GM12878 (cell line): ENCODE data around the gene UCN2. TPM values are rescaled to one million over a fixed set of nuclear protein-coding genes. Genes with fewer than 3 reads are reported as not detected.

Experiments used
- ATAC-seq: fragments of 200-7000 bp; cut with Tn5 transposase; 3 replicates; pipeline ENCODE4 v1.9.1; 2020; ENCODE audit warnings: mild to moderate bottlenecking, moderate library complexity
- BruUV-seq: library from RNA; stranded (reverse); fragments of 400-500 nt; replicated peaks from 2 replicates; lab custom pipeline; 2021; lab: Mats Ljungman, UMichigan
- CTCF ChIA-PET: fragments of 300-600 bp; sonication (Branson Sonifier 250); formaldehyde crosslinking; extraction: SDS; loops from one replicate; lab custom pipeline; 2021; ENCODE audit warnings: inconsistent platforms; lab: Yijun Ruan, JAX
- POLR2A ChIA-PET: fragments of 350-600 bp; formaldehyde crosslinking; extraction: SDS; loops from one replicate; lab custom pipeline; 2021; ENCODE audit warnings: inconsistent platforms; lab: Charles Lee
- RAD21 ChIA-PET: fragments of 300-600 bp; sonication (Branson Sonifier 250); formaldehyde crosslinking; loops from one replicate; lab custom pipeline; 2023; ENCODE audit warnings: antibody characterized with exemption; ENCODE audit not compliant: unreplicated experiment; lab: Charles Lee
- SMC1A ChIA-PET: fragments of 300-600 bp; sonication (Branson Sonifier 250); formaldehyde crosslinking; loops from one replicate; lab custom pipeline; 2023; ENCODE audit not compliant: unreplicated experiment, uncharacterized antibody; lab: Charles Lee
- DNase-seq: peaks from one replicate; pipeline ENCODE4 v3.0.0-alpha.2; 2011; ENCODE audit warnings: low read depth, low spot score
- FAIRE-seq: peaks from 3 replicates; lab custom pipeline; 2011; peaks lifted over from hg19 to GRCh38; lab: Jason Lieb, UNC
- H2AFZ ChIP-seq: 2 replicates; pipeline ENCODE4 v1.6.0; 2011; ENCODE audit warnings: low read depth, low read length, control low read depth; ENCODE audit not compliant: control insufficient read depth
- H3K27ac ChIP-seq: 2 replicates; pipeline ENCODE4 v1.5.1; 2011; ENCODE audit warnings: control low read depth; ENCODE audit not compliant: control insufficient read depth, insufficient read depth
- H3K27me3 ChIP-seq, 2 experiments: replicated peaks in 1 of 2; 2 replicates each; pipeline versions ENCODE4 v1.6.0 to v1.6.1; 2011; ENCODE audit warnings: low read length in 1 of 2; ENCODE audit not compliant: control insufficient read depth in 2 of 2, insufficient read depth in 2 of 2
- H3K36me3 ChIP-seq, 2 experiments: 2 replicates each; pipeline ENCODE4 v1.5.1; 2011; ENCODE audit warnings: low read length in 1 of 2; ENCODE audit not compliant: control insufficient read depth in 2 of 2, insufficient read depth in 2 of 2
- H3K4me1 ChIP-seq: 2 replicates; pipeline ENCODE4 v1.6.1; 2011; ENCODE audit warnings: mild to moderate bottlenecking, low read length, moderate library complexity, mixed read lengths; ENCODE audit not compliant: control insufficient read depth, insufficient read depth
- H3K4me2 ChIP-seq: 2 replicates; pipeline ENCODE4 v1.6.0; 2011; ENCODE audit warnings: control low read depth; ENCODE audit not compliant: control insufficient read depth, insufficient read depth
- H3K4me3 ChIP-seq: fragments of 200-600 bp; sonication (generic); 2 replicates; pipeline ENCODE4 v1.5.1; 2016
- H3K79me2 ChIP-seq: 2 replicates; pipeline ENCODE4 v1.6.0; 2011; ENCODE audit warnings: low read length; ENCODE audit not compliant: control insufficient read depth, insufficient read depth
- H3K9ac ChIP-seq: 2 replicates; pipeline ENCODE4 v1.8.0; 2011; ENCODE audit warnings: low read length, control low read depth, mixed read lengths; ENCODE audit not compliant: control insufficient read depth, insufficient read depth
- H3K9me3 ChIP-seq: replicated peaks from 3 replicates; pipeline ENCODE4 v1.5.1; 2011; ENCODE audit warnings: mild to moderate bottlenecking, low read length; ENCODE audit not compliant: control insufficient read depth, insufficient read depth
- H4K20me1 ChIP-seq: 2 replicates; pipeline ENCODE4 v1.6.0; 2011; ENCODE audit not compliant: control insufficient read depth, insufficient read depth
- ATF7 ChIP-seq: fragments of 450-650 bp; IDR thresholded peaks from 2 replicates; pipeline ENCODE4 v1.6.1; 2016; ENCODE audit warnings: low read depth, mild to moderate bottlenecking
- CEBPB ChIP-seq, 2 experiments: fragments of 150-350 bp in 1 of 2; IDR thresholded peaks; 2 replicates each; pipeline ENCODE4 v1.6.1; 2012 to 2014; ENCODE audit warnings: low read depth in 2 of 2, low read length in 2 of 2, borderline replicate concordance in 1 of 2, inconsistent platforms in 1 of 2
- CHD4 ChIP-seq: fragments of 200-600 bp; sonication (generic); IDR thresholded peaks from 2 replicates; pipeline ENCODE4 v1.6.1; 2016; ENCODE audit warnings: mild to moderate bottlenecking
- GABPA ChIP-seq: IDR thresholded peaks from 2 replicates; pipeline ENCODE4 v1.6.1; 2014; ENCODE audit warnings: antibody characterized with exemption, low read depth, mild to moderate bottlenecking, inconsistent platforms
- NFYB ChIP-seq: IDR thresholded peaks from 2 replicates; pipeline ENCODE4 v1.6.1; 2011; ENCODE audit warnings: low read depth, mild to moderate bottlenecking, low read length, improper control_type of control experiment, moderate library complexity; ENCODE audit not compliant: insufficient read depth
- NR2C2 ChIP-seq: IDR thresholded peaks from 2 replicates; pipeline ENCODE4 v1.6.1; 2011; ENCODE audit warnings: borderline replicate concordance, low read depth; ENCODE audit not compliant: control insufficient read depth, insufficient read length
- RAD51 ChIP-seq: fragments of 450-650 bp; IDR thresholded peaks from 2 replicates; pipeline ENCODE4 v1.6.1; 2016; ENCODE audit warnings: moderate library complexity, mild to moderate bottlenecking, inconsistent platforms
- TAF1 ChIP-seq: IDR thresholded peaks from 2 replicates; pipeline ENCODE4 v1.6.1; 2011; ENCODE audit warnings: mild to moderate bottlenecking, low read depth, low read length, borderline replicate concordance
- TARDBP ChIP-seq: IDR thresholded peaks from 2 replicates; pipeline ENCODE4 v1.6.1; 2016; ENCODE audit warnings: borderline replicate concordance
- WRNIP1 ChIP-seq: IDR thresholded peaks from 2 replicates; pipeline ENCODE4 v1.6.1; 2011; ENCODE audit warnings: low read depth, low read length, improper control_type of control experiment, borderline replicate concordance
- ZNF217 ChIP-seq: fragments of 450-650 bp; IDR thresholded peaks from 2 replicates; pipeline ENCODE4 v1.6.1; 2017; ENCODE audit warnings: antibody characterized with exemption, mild to moderate bottlenecking
- ZNF384 ChIP-seq: IDR thresholded peaks from 2 replicates; pipeline ENCODE4 v1.6.1; 2012; ENCODE audit warnings: low read depth, mild to moderate bottlenecking, low read length, improper control_type of control experiment, borderline replicate concordance
- WGBS: methylation state at CpG from one replicate; pipeline ENCODE4 v1.1.6; 2016; ENCODE audit warnings: low lambda C conversion rate; ENCODE audit not compliant: insufficient replicate concordance, insufficient coverage; ENCODE audit errors: missing lambda C conversion rate; 5-methylcytosine and 5-hydroxymethylcytosine counted together
- in situ Hi-C: fragments of 300-500 bp; cut with MboI; formaldehyde crosslinking; loops from 9 replicates; pipeline ENCODE4 v1.14.3; 2018; ENCODE audit warnings: mixed read lengths
- intact Hi-C: fragments of 100-400 bp; cut with micrococcal nuclease; formaldehyde crosslinking; loops from one replicate; pipeline ENCODE4 v1.14.2; 2022; ENCODE audit not compliant: unreplicated experiment
- polyA plus RNA-seq, 11 experiments: library from polyadenylated mRNA; depleted of rRNA in 4 of 11; unstranded in 6 of 11; stranded (reverse) in 5 of 11; fragments of >200 nt; fragmentation: Nextera tagmentation in 4 of 11; fragmentation: Illumina TruSeq in 1 of 11; extraction: Ambion mirVana in 4 of 11; extraction: Trizol in 1 of 11; gene quantifications; 1 replicate in 1 of 11; 2 replicates in 10 of 11; pipeline versions ENCODE4 v1.2.1 to v1.2.3, GENCODE V29; 2011 to 2016; ENCODE audit warnings: inconsistent platforms in 2 of 11, missing spikeins in 2 of 11, low read depth in 1 of 11
- total RNA-seq, 4 experiments: library from RNA; depleted of rRNA in 3 of 4; stranded (reverse); fragments of >200 nt in 3 of 4; fragmentation: Illumina TruSeq in 1 of 4; extraction: Trizol in 1 of 4; gene quantifications; 2 replicates each; pipeline versions ENCODE4 v1.2.1 to v1.2.3, GENCODE V29; 2013 to 2021

The UCN2 gene
- total and polyA plus RNA-seq, 10 of the 15 experiments (the other 5 are each of a cell fraction or from before 2014, with no cell fraction given), result 0.05 TPM; not detected in 9

GRCh38 chr3:48569808-48570450 is 6.3 kb upstream of the UCN2 start:
- no peaks in the 10 kb centered on the region for H3K27me3 ChIP-seq
- TF ChIP-seq CHD4 (no peak), ZNF384 (no peak), NFYB (no peak), RAD51 (no peak), CEBPB (IDR thresholded peaks at IDR 0.05; ENCODE audit: borderline replicate concordance in 1 of 2, low read depth in 2 of 2, low read length in 2 of 2) (no peak), GABPA (no peak), ZNF217 (no peak), TAF1 (no peak), NR2C2 (no peak), ATF7 (no peak), TARDBP (no peak), WRNIP1 (no peak)
- intact Hi-C loops, result no loop called here
- no peaks in the 10 kb centered on the region for H3K9me3 ChIP-seq
- no peak overlapping the region for H3K27ac ChIP-seq
- H3K36me3 ChIP-seq, result no peaks in the 10 kb centered on the region
- RAD21 ChIA-PET, result no interaction called here
- H3K9ac ChIP-seq, result no peak overlapping the region
- no peak overlapping the region for H3K4me3 ChIP-seq
- in situ Hi-C loops, result no loop called here
- H3K4me1 ChIP-seq, result no peaks in the 10 kb centered on the region
- BruUV-seq, result no TSS peak
- no peak overlapping the region for H2AFZ ChIP-seq
- no peak for FAIRE-seq
- no peaks in the 10 kb centered on the region for H4K20me1 ChIP-seq
- no peak for DNase-seq
- SMC1A ChIA-PET, result no interaction called here
- CTCF ChIA-PET, result no interaction called here
- POLR2A ChIA-PET, result no interaction called here
- H3K4me2 ChIP-seq, result no peak overlapping the region
- WGBS, result 46% methylated on average over 18 of the region's 18 CpGs
- no peak for ATAC-seq
- H3K79me2 ChIP-seq, result no peaks in the 10 kb centered on the region
